ENCODE data around the gene LSR. TPM values are rescaled to one million over a fixed set of nuclear protein-coding genes. Genes with fewer than 3 reads are reported as not detected.
"Not testable (repeated sequence)": the region's sequence is repeated elsewhere in the genome, so short reads cannot be mapped to it uniquely, and the experiment has no call there.

The LSR gene
- total RNA-seq, 1 donor from 2014 or later, result 5.4 TPM

GRCh38 chr19:35281303-35281702 is 32.5 kb downstream of the LSR start:
- H3K4me3 Mint-ChIP-seq (ENCODE audit: unreplicated experiment), result no peak overlapping the region
- no peak for TF ChIP-seq CTCF (IDR thresholded peaks at IDR 0.05; ENCODE audit: partially characterized antibody, unreplicated experiment)
- DNase-seq, result no peak
- H3K9me3 Mint-ChIP-seq (ENCODE audit: unreplicated experiment), result peaks cover 12% of the 10 kb centered on the region
- H3K4me1 Mint-ChIP-seq (ENCODE audit: low read depth, unreplicated experiment), result peaks cover 14% of the 10 kb centered on the region
- H3K27me3 Mint-ChIP-seq (ENCODE audit: unreplicated experiment), result peaks cover 15% of the 10 kb centered on the region
- no peak overlapping the region for H3K27ac Mint-ChIP-seq (ENCODE audit: unreplicated experiment)
- H3K36me3 Mint-ChIP-seq (ENCODE audit: unreplicated experiment), result no peaks in the 10 kb centered on the region

- H3K27ac Mint-ChIP-seq (ENCODE audit: unreplicated experiment), result no peak overlapping the region
- peaks cover 13% of the 10 kb centered on the region for H3K27me3 Mint-ChIP-seq (ENCODE audit: unreplicated experiment)
- H3K36me3 Mint-ChIP-seq (ENCODE audit: unreplicated experiment), result no peaks in the 10 kb centered on the region
- peaks cover 11% of the 10 kb centered on the region for H3K4me1 Mint-ChIP-seq (ENCODE audit: low read depth, unreplicated experiment)
- DNase-seq, result no peak
- TF ChIP-seq CTCF (IDR thresholded peaks at IDR 0.05; ENCODE audit: partially characterized antibody, unreplicated experiment), result no peak
- no peak overlapping the region for H3K4me3 Mint-ChIP-seq (ENCODE audit: unreplicated experiment)
- peaks cover 13% of the 10 kb centered on the region for H3K9me3 Mint-ChIP-seq (ENCODE audit: unreplicated experiment)
These were observed 35.6 kb downstream of the LSR start for GRCh38 chr19:35284153-35285094.

GRCh38 chr19:35285095-35285449 is 36.3 kb downstream of the LSR start:
- H3K9me3 Mint-ChIP-seq (ENCODE audit: unreplicated experiment), result peaks cover 11% of the 10 kb centered on the region
- no peak overlapping the region for H3K4me3 Mint-ChIP-seq (ENCODE audit: unreplicated experiment)
- H3K4me1 Mint-ChIP-seq (ENCODE audit: low read depth, unreplicated experiment), result peaks cover 11% of the 10 kb centered on the region
- no peaks in the 10 kb centered on the region for H3K36me3 Mint-ChIP-seq (ENCODE audit: unreplicated experiment)
- DNase-seq, result no peak
- H3K27ac Mint-ChIP-seq (ENCODE audit: unreplicated experiment), result no peak overlapping the region
- peaks cover 13% of the 10 kb centered on the region for H3K27me3 Mint-ChIP-seq (ENCODE audit: unreplicated experiment)
- no peak for TF ChIP-seq CTCF (IDR thresholded peaks at IDR 0.05; ENCODE audit: partially characterized antibody, unreplicated experiment)

- H3K9me3 Mint-ChIP-seq (ENCODE audit: unreplicated experiment), result not testable (repeated sequence)
These were observed 36.7 kb downstream of the LSR start for GRCh38 chr19:35285465-35285864.

GRCh38 chr19:35286101-35286500 is 37.3 kb downstream of the LSR start:
- H3K9me3 Mint-ChIP-seq (ENCODE audit: unreplicated experiment), result not testable (repeated sequence)

More at GRCh38 chr19:35285465-35285864, 36.7 kb downstream of the LSR start:
- H3K27me3 Mint-ChIP-seq (ENCODE audit: unreplicated experiment), result peaks cover 10% of the 10 kb centered on the region
- H3K4me1 Mint-ChIP-seq (ENCODE audit: low read depth, unreplicated experiment); H3K4me3 Mint-ChIP-seq (ENCODE audit: unreplicated experiment); DNase-seq; H3K27ac Mint-ChIP-seq (ENCODE audit: unreplicated experiment); H3K36me3 Mint-ChIP-seq (ENCODE audit: unreplicated experiment): not testable (repeated sequence)

GRCh38 chr19:35287713-35288112 is 38.9 kb downstream of the LSR start:
- no peak for DNase-seq
- H3K4me1 Mint-ChIP-seq (ENCODE audit: low read depth, unreplicated experiment), result peaks cover 6% of the 10 kb centered on the region
- peaks cover 6% of the 10 kb centered on the region for H3K9me3 Mint-ChIP-seq (ENCODE audit: unreplicated experiment)
- H3K4me3 Mint-ChIP-seq (ENCODE audit: unreplicated experiment), result no peak overlapping the region
- peaks cover 14% of the 10 kb centered on the region for H3K27me3 Mint-ChIP-seq (ENCODE audit: unreplicated experiment)
- TF ChIP-seq CTCF (IDR thresholded peaks at IDR 0.05; ENCODE audit: partially characterized antibody, unreplicated experiment), result no peak
- H3K27ac Mint-ChIP-seq (ENCODE audit: unreplicated experiment), result no peak overlapping the region
- no peaks in the 10 kb centered on the region for H3K36me3 Mint-ChIP-seq (ENCODE audit: unreplicated experiment)

More at GRCh38 chr19:35286101-35286500, 37.3 kb downstream of the LSR start:
- DNase-seq; H3K4me1 Mint-ChIP-seq (ENCODE audit: low read depth, unreplicated experiment); H3K27me3 Mint-ChIP-seq (ENCODE audit: unreplicated experiment); H3K27ac Mint-ChIP-seq (ENCODE audit: unreplicated experiment); H3K36me3 Mint-ChIP-seq (ENCODE audit: unreplicated experiment); H3K4me3 Mint-ChIP-seq (ENCODE audit: unreplicated experiment): not testable (repeated sequence)
